Ishikawa (cell line): ENCODE results near the gene NDUFB5.

Source experiments
- CEBPB ChIP-seq: IDR thresholded peaks from 2 replicates; pipeline ENCODE4 v1.6.1; 2012
- EP300 ChIP-seq: IDR thresholded peaks from 2 replicates; pipeline ENCODE4 v1.6.1; 2012; ENCODE audit warnings: borderline replicate concordance
- FOXM1 ChIP-seq: IDR thresholded peaks from 2 replicates; pipeline ENCODE4 v1.6.1; 2012; ENCODE audit warnings: low read depth, borderline replicate concordance
- RAD21 ChIP-seq: IDR thresholded peaks from 2 replicates; pipeline ENCODE4 v1.6.1; 2012; ENCODE audit warnings: low read depth
- TAF1 ChIP-seq: IDR thresholded peaks from 2 replicates; pipeline ENCODE4 v1.6.1; 2012; ENCODE audit warnings: low read depth, mild to moderate bottlenecking
- TCF12 ChIP-seq: IDR thresholded peaks from 2 replicates; pipeline ENCODE4 v1.6.1; 2012; ENCODE audit warnings: low read depth
- TEAD4 ChIP-seq: IDR thresholded peaks from 2 replicates; pipeline ENCODE4 v1.6.1; 2012
- YY1 ChIP-seq: IDR thresholded peaks from 2 replicates; pipeline ENCODE4 v1.6.1; 2012; ENCODE audit warnings: low read depth
- TF ChIP-seq, protein P1 (sequence below): IDR thresholded peaks from 2 replicates; pipeline ENCODE4 v1.6.1; 2012
- TF ChIP-seq, protein P2 (sequence below): IDR thresholded peaks from 2 replicates; pipeline ENCODE4 v1.6.1; 2012; ENCODE audit warnings: low read depth, mild to moderate bottlenecking
- TF ChIP-seq, protein P3 (sequence below): IDR thresholded peaks from 2 replicates; pipeline ENCODE4 v1.6.1; 2012

DNA sequence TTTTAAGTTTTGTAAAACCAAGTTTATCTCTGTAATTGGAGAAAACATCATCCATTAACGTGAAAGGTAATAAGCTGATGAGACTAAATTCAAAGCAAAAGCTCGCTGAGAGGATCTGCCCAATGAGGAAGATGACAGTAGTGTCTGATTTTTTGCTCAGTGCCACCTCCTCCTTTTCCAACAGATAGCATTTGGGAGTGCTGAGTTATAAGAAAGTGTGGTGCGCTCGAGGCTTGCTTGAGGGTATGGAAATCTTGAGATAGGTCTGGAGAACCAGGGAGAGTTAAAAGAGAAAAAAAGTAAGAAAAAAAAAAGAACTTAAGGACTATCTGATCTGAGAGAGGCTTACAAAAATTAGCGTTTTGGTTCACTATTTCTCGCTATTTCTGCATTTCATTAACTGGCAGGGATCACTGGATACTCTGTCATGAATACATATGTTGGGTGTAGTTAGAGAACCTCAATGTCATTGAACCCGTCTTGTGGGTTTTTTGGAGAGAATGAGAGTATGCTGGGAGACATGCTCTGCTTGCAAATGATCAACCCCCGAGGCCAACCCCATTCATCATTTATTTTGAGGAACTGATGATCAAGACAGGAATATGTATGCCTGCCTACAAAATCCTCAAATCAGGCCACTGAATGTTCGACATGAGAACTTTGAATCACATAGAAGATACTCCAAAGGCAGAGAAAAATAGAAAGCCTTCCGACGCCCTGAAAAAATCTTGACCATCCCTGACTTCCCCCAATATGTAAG lies 47.3 kb downstream of the NDUFB5 start:
- TF ChIP-seq RAD21: no peak
- TF ChIP-seq, protein P1, sequence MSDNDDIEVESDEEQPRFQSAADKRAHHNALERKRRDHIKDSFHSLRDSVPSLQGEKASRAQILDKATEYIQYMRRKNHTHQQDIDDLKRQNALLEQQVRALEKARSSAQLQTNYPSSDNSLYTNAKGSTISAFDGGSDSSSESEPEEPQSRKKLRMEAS: no peak
- TF ChIP-seq FOXM1: no peak
- TF ChIP-seq EP300: no peak
- no peak for TF ChIP-seq TEAD4
- TF ChIP-seq, protein P2, sequence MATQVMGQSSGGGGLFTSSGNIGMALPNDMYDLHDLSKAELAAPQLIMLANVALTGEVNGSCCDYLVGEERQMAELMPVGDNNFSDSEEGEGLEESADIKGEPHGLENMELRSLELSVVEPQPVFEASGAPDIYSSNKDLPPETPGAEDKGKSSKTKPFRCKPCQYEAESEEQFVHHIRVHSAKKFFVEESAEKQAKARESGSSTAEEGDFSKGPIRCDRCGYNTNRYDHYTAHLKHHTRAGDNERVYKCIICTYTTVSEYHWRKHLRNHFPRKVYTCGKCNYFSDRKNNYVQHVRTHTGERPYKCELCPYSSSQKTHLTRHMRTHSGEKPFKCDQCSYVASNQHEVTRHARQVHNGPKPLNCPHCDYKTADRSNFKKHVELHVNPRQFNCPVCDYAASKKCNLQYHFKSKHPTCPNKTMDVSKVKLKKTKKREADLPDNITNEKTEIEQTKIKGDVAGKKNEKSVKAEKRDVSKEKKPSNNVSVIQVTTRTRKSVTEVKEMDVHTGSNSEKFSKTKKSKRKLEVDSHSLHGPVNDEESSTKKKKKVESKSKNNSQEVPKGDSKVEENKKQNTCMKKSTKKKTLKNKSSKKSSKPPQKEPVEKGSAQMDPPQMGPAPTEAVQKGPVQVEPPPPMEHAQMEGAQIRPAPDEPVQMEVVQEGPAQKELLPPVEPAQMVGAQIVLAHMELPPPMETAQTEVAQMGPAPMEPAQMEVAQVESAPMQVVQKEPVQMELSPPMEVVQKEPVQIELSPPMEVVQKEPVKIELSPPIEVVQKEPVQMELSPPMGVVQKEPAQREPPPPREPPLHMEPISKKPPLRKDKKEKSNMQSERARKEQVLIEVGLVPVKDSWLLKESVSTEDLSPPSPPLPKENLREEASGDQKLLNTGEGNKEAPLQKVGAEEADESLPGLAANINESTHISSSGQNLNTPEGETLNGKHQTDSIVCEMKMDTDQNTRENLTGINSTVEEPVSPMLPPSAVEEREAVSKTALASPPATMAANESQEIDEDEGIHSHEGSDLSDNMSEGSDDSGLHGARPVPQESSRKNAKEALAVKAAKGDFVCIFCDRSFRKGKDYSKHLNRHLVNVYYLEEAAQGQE: no peak
- TF ChIP-seq CEBPB: no peak
- no peak for TF ChIP-seq TCF12
- TF ChIP-seq, protein P3, sequence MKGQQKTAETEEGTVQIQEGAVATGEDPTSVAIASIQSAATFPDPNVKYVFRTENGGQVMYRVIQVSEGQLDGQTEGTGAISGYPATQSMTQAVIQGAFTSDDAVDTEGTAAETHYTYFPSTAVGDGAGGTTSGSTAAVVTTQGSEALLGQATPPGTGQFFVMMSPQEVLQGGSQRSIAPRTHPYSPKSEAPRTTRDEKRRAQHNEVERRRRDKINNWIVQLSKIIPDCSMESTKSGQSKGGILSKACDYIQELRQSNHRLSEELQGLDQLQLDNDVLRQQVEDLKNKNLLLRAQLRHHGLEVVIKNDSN: no peak
- no peak for TF ChIP-seq TAF1
- TF ChIP-seq YY1: no peak
